ENCODE data around the gene ADAMTSL5. TPM values are rescaled to one million over a fixed set of nuclear protein-coding genes. Genes with fewer than 3 reads are reported as not detected.

ADAMTSL5 gene
- total RNA-seq, 1 experiment from 2014 or later, result 2.6 TPM

DNA sequence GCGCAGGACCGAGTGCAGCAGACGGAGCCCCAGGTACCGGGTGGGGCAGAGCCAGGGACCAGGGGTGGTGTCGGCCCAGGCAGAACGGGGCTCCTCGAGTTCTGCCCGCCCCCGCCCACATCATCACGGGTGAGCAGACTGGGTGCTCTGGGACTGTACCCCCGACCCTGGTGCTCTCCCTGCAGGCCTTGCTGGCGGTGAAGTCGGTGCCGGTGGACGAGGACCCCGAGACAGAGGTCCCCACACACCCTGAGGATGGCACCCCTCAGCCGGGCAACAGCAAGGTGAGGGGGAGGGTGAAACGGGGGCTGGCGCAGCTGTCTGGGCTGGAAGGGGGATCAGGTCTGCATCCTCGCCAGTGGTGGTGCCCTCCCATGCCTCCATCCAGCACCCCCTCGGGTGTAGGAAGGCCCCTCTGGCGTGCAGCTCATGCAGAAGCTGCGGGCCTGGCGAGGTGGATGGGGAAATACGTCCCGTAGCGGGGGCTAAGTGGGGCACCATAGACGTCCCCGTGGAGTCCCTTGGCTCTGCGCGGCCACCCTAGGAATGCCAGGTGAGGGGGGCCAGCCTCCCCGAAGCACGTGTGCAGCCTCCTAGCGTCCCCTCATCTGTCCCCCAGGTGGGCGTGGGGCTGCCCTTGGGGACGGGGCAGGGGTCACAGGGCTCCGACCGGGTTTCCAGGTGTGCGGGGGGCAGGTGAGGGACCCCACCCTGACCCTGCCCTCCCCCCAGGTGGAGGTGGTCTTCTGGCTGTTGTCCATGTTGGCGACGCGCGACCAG lies 56.5 kb downstream of the ADAMTSL5 start:
- Histone ChIP-seq H3K36me3 (ENCODE audit: insufficient read depth, low read length) (no peaks in the 10 kb centered on the region), H3K27ac (ENCODE audit: low read length) (no peak overlapping the region), H3K4me2 (ENCODE audit: low read depth, low read length, poor library complexity, severe bottlenecking) (no peak overlapping the region), H4K20me1 (ENCODE audit: insufficient read depth, low read depth, low read length) (no peaks in the 10 kb centered on the region), H3K9me2 (replicated peaks; ENCODE audit: insufficient read depth, low read length) (no peaks in the 10 kb centered on the region), H3K27me3 (ENCODE audit: low read length) (no peaks in the 10 kb centered on the region), H3K9me3 (ENCODE audit: low read length) (no peaks in the 10 kb centered on the region), H2AFZ (ENCODE audit: low read length) (no peak overlapping the region), H3K4me3 (ENCODE audit: low read length) (no peak overlapping the region), H3K4me1 (ENCODE audit: low read length) (peaks cover 3% of the 10 kb centered on the region; the same call in 1 of the 2 replicates), H3K9ac (ENCODE audit: low read length) (no peak overlapping the region), H3K79me2 (ENCODE audit: low read length) (no peaks in the 10 kb centered on the region)
- no peak for DNase-seq

DNA sequence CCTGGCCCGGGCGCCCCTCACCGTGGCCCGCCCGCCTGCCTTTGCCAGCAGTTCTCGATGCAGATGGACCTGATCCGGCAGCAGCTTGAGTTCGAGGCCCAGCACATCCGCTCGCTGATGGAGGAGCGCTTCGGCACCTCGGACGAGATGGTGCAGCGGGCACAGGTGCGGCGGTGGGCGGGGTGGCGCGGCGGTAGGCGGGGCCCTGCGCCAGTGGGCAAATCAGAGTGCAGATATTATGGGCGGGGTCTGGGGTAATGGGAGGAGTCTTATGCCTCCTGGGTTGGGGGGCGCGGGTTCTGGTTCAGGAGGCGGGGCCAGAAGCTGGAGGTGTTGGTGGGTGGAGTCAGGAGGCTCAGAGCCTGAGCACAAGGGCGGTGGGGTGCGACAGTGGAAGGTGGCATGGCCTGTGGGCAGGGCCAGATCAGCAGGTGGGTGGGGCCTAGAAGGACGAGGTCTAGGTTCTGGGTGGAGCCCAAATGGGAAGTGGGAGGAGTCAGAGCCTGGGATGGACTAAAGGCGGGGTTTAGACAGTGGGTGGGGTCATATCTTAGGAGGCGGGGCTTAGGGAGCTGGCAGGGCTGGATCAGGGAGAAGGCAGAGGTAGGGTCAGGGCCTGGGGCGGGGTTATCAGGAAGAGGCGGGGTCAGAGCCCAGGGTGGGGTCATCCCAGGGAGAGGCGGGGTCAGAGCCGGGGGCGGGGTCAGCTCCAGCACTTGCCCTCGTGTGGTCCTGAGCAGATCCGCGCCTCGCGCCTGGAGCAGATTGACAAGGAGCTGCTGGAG lies 57.3 kb downstream of the ADAMTSL5 start:
- H3K9me2 ChIP-seq (replicated peaks; ENCODE audit: insufficient read depth, low read length), result no peaks in the 10 kb centered on the region
- 0 out of 2 replicates have a peak, but pooled peaks cover 1% of the 10 kb centered on the region for H3K27me3 ChIP-seq (ENCODE audit: low read length)
- H3K4me3 ChIP-seq (ENCODE audit: low read length), result no peak overlapping the region
- H3K9me3 ChIP-seq (ENCODE audit: low read length), result no peaks in the 10 kb centered on the region
- no peaks in the 10 kb centered on the region for H3K79me2 ChIP-seq (ENCODE audit: low read length)
- no peaks in the 10 kb centered on the region for H3K36me3 ChIP-seq (ENCODE audit: insufficient read depth, low read length)
- H3K27ac ChIP-seq (ENCODE audit: low read length), result no peak overlapping the region
- peaks cover 2% of the 10 kb centered on the region; the same call in 1 of the 2 replicates for H4K20me1 ChIP-seq (ENCODE audit: insufficient read depth, low read depth, low read length)
- H3K4me1 ChIP-seq (ENCODE audit: low read length), result peaks cover 3% of the 10 kb centered on the region; the same call in 1 of the 2 replicates
- peak overlapping the region; percentile 29 for H3K4me2 ChIP-seq (ENCODE audit: low read depth, low read length, poor library complexity, severe bottlenecking)
- no peak overlapping the region for H3K9ac ChIP-seq (ENCODE audit: low read length)
- DNase-seq, result peak; percentile 97
- H2AFZ ChIP-seq (ENCODE audit: low read length), result no peak overlapping the region

Other genes starting within 250 kb of the ADAMTSL5 start
- 141 and 291 TPM in 2 replicates for gene CIRBP, start 243.7 kb downstream of the ADAMTSL5 start, total RNA-seq (2014; rRNA removed; shearing (Covaris generic); ENCODE audit: low replicate concordance)
- gene FAM174C, start 237.5 kb downstream of the ADAMTSL5 start, total RNA-seq (2014; rRNA removed; shearing (Covaris generic); ENCODE audit: low replicate concordance), result 32.7 and 68.1 TPM in 2 replicates
- not detected in 2 replicates for gene EFNA2, start 227.1 kb downstream of the ADAMTSL5 start, total RNA-seq (2014; rRNA removed; shearing (Covaris generic); ENCODE audit: low replicate concordance)
- gene NDUFS7, start 129.1 kb downstream of the ADAMTSL5 start, total RNA-seq (2014; rRNA removed; shearing (Covaris generic); ENCODE audit: low replicate concordance), result 98.1 and 129 TPM in 2 replicates
- gene GAMT, start 111.5 kb downstream of the ADAMTSL5 start, total RNA-seq (2014; rRNA removed; shearing (Covaris generic); ENCODE audit: low replicate concordance), result 63.7 and 144 TPM in 2 replicates
- 110 and 244 TPM in 2 replicates for gene DAZAP1, start 105.4 kb downstream of the ADAMTSL5 start, total RNA-seq (2014; rRNA removed; shearing (Covaris generic); ENCODE audit: low replicate concordance)
- gene RPS15, start 74.6 kb downstream of the ADAMTSL5 start, total RNA-seq (2014; rRNA removed; shearing (Covaris generic); ENCODE audit: low replicate concordance), result 2,088 and 3,414 TPM in 2 replicates
- gene APC2, start 62.9 kb downstream of the ADAMTSL5 start, total RNA-seq (2014; rRNA removed; shearing (Covaris generic); ENCODE audit: low replicate concordance), result 1.1 and 2.8 TPM in 2 replicates
- gene C19orf25, start 33.8 kb downstream of the ADAMTSL5 start, total RNA-seq (2014; rRNA removed; shearing (Covaris generic); ENCODE audit: low replicate concordance), result 26.4 and 62.2 TPM in 2 replicates
- gene PCSK4, start 22.7 kb downstream of the ADAMTSL5 start, total RNA-seq (2014; rRNA removed; shearing (Covaris generic); ENCODE audit: low replicate concordance), result 2.0 and 5.0 TPM in 2 replicates
- 1.3 and 1.5 TPM in 2 replicates for gene REEP6, start 21.8 kb downstream of the ADAMTSL5 start, total RNA-seq (2014; rRNA removed; shearing (Covaris generic); ENCODE audit: low replicate concordance)
- gene PLK5, start 11.1 kb upstream of the ADAMTSL5 start, total RNA-seq (2014; rRNA removed; shearing (Covaris generic); ENCODE audit: low replicate concordance), result not detected in 2 replicates
- 5.6 and 13.5 TPM in 2 replicates for gene MEX3D, start 55.3 kb upstream of the ADAMTSL5 start, total RNA-seq (2014; rRNA removed; shearing (Covaris generic); ENCODE audit: low replicate concordance)
- gene MBD3, start 79.8 kb upstream of the ADAMTSL5 start, total RNA-seq (2014; rRNA removed; shearing (Covaris generic); ENCODE audit: low replicate concordance), result 42.2 and 124 TPM in 2 replicates
- gene UQCR11, start 92.4 kb upstream of the ADAMTSL5 start, total RNA-seq (2014; rRNA removed; shearing (Covaris generic); ENCODE audit: low replicate concordance), result 106 and 170 TPM in 2 replicates
- gene TCF3, start 139.6 kb upstream of the ADAMTSL5 start, total RNA-seq (2014; rRNA removed; shearing (Covaris generic); ENCODE audit: low replicate concordance), result 91.5 and 284 TPM in 2 replicates
- not detected in 2 replicates for gene ONECUT3, start 240.5 kb upstream of the ADAMTSL5 start, total RNA-seq (2014; rRNA removed; shearing (Covaris generic); ENCODE audit: low replicate concordance)